ENCODE data around the gene UROC1.

Gene UROC1

DNA sequence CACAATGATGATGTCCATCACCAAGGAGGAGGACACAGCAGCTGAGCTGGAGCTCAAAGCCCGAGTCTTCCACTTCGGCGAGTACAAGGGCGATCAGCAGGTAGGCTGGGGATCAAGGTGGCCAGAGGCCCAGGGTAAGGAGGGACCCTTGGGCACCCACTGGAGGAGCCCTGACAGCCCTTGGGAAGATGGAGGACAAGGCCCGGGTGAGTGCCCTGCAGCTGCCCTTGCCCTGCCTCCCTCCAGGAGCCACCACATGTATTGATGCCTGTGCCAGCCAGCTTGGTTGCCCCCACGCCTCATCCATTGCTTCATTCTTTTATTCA is 84.5 kb downstream of the UROC1 start:
- Histone ChIP-seq H3K9ac (ENCODE audit: insufficient read length, low read depth) (no peak overlapping the region), H3K36me3 (ENCODE audit: insufficient read depth, insufficient read length, low read length) (peaks cover 47% of the 10 kb centered on the region), H3K4me1 (ENCODE audit: insufficient read depth, insufficient read length) (peaks cover 5% of the 10 kb centered on the region), H3K9me3 (ENCODE audit: insufficient read depth, low read length) (no peaks in the 10 kb centered on the region), H3K4me3 (ENCODE audit: insufficient read length, low read depth) (no peak overlapping the region), H3K27me3 (ENCODE audit: insufficient read depth, insufficient read length) (no peaks in the 10 kb centered on the region)
- TF ChIP-seq SUZ12 (IDR thresholded peaks at IDR 0.05; ENCODE audit: extremely low read depth, insufficient read depth, insufficient read length) (no peak), ZNF274 (IDR thresholded peaks at IDR 0.05; ENCODE audit: low read depth, low read length) (no peak), YY1 (IDR thresholded peaks at IDR 0.05; ENCODE audit: insufficient read depth, insufficient read length) (no peak)
- no peak for DNase-seq (ENCODE audit: low read depth, low spot score)

- no peak for TF ChIP-seq ZNF274 (IDR thresholded peaks at IDR 0.05; ENCODE audit: low read depth, low read length)
Observed at GRCh38 chr3:126432361-126433104, 85.0 kb downstream of the UROC1 start.

More at GRCh38 chr3:126432361-126433104, 85.0 kb downstream of the UROC1 start:
- H3K9me3 ChIP-seq (ENCODE audit: insufficient read depth, low read length), result peaks cover 2% of the 10 kb centered on the region; the same call in 1 of the 2 replicates
- H3K9ac ChIP-seq (ENCODE audit: insufficient read length, low read depth), result no peak overlapping the region
- H3K4me1 ChIP-seq (ENCODE audit: insufficient read depth, insufficient read length), result peaks cover 5% of the 10 kb centered on the region
- H3K4me3 ChIP-seq (ENCODE audit: insufficient read length, low read depth), result no peak overlapping the region
- DNase-seq (ENCODE audit: low read depth, low spot score), result no peak
- peaks cover 42% of the 10 kb centered on the region for H3K36me3 ChIP-seq (ENCODE audit: insufficient read depth, insufficient read length, low read length)
- no peaks in the 10 kb centered on the region for H3K27me3 ChIP-seq (ENCODE audit: insufficient read depth, insufficient read length)

Data from NT2/D1 (cell line).